SK-N-SH (cell line): ENCODE results near the gene CSH2.

Experiments
- CTCF ChIP-seq: fragments of 200-600 bp; sonication (generic); IDR thresholded peaks from 2 replicates; pipeline ENCODE4 v1.6.1; 2017; ENCODE audit warnings: antibody characterized with exemption, mild to moderate bottlenecking, moderate library complexity
- JUND ChIP-seq: IDR thresholded peaks from 2 replicates; pipeline ENCODE4 v1.4.0; 2012

GRCh38 chr17:63823659-63824331 is 49.7 kb downstream of the CSH2 start:
- TF ChIP-seq CTCF (no peak), JUND (no peak)
